Vagina (tissue), 2 donors: ENCODE measurements around the gene DLG2.

Experiments
- CTCF ChIP-seq, 3 experiments: fragments of 450-650 bp in 2 of 3; fragments of 200-600 bp in 1 of 3; sonication (generic) in 1 of 3; IDR thresholded peaks; one replicate each; pipeline ENCODE4 v1.5.1; 2017 to 2019; ENCODE audit warnings: antibody characterized with exemption in 3 of 3, mild to moderate bottlenecking in 2 of 3, moderate library complexity in 2 of 3
- POLR2A ChIP-seq, 2 donors: fragments of 450-650 bp; IDR thresholded peaks; one replicate each; pipeline ENCODE4 v1.6.1; 2017; ENCODE audit warnings: antibody characterized with exemption in 2 of 2, mild to moderate bottlenecking in 2 of 2, moderate library complexity in 2 of 2
- POLR2AphosphoS5 ChIP-seq, 2 donors: sonication (generic); formaldehyde crosslinking; IDR thresholded peaks; one replicate each; pipeline ENCODE4 v1.9.0; 2017; ENCODE audit warnings: antibody characterized with exemption in 2 of 2, mild to moderate bottlenecking in 2 of 2, low read depth in 1 of 2; ENCODE audit not compliant: insufficient read depth in 1 of 2

GRCh38 chr11:84947970-84948580, 679.1 kb downstream of the DLG2 start:
- no peak for TF ChIP-seq POLR2A (IDR thresholded peaks at IDR 0.05)
- no peak for TF ChIP-seq CTCF (IDR thresholded peaks at IDR 0.05)
- TF ChIP-seq POLR2AphosphoS5 (IDR thresholded peaks at IDR 0.05; ENCODE audit: insufficient read depth in 1 of 2, low read depth in 1 of 2), result no peak
